Tibial artery (tissue), 4 donors: Measurements from ENCODE around the gene GNPDA2.

Experiments used
- DNase-seq, 2 donors: peaks; one replicate each; pipeline ENCODE4 v3.0.0-alpha.2; 2019
- H3K27ac ChIP-seq, 2 donors: fragments of 200-600 bp; sonication (generic) in 1 of 2; 1 replicate in 1 of 2; 2 replicates in 1 of 2; pipeline ENCODE4 v1.5.1; 2018 to 2019; ENCODE audit warnings: mild to moderate bottlenecking in 1 of 2
- H3K27me3 ChIP-seq, 2 donors: fragments of 200-600 bp; sonication (generic) in 1 of 2; one replicate each; pipeline versions ENCODE4 v1.5.1 to v1.6.0; 2016 to 2019
- H3K36me3 ChIP-seq, 3 donors: fragments of 200-600 bp; sonication (generic) in 2 of 3; one replicate each; pipeline ENCODE4 v1.5.1; 2016 to 2019; ENCODE audit warnings: mild to moderate bottlenecking in 2 of 3
- H3K4me1 ChIP-seq, 4 donors: fragments of 200-600 bp; sonication (generic) in 2 of 4; 1 replicate in 3 of 4; 2 replicates in 1 of 4; pipeline ENCODE4 v1.5.1; 2016 to 2019
- H3K4me3 ChIP-seq, 2 donors: fragments of 200-600 bp; sonication (generic) in 1 of 2; 1 replicate in 1 of 2; 2 replicates in 1 of 2; pipeline ENCODE4 v1.5.1; 2018 to 2019; ENCODE audit warnings: mild to moderate bottlenecking in 2 of 2
- H3K9me3 ChIP-seq, 3 donors: fragments of 200-600 bp; sonication (generic) in 1 of 3; one replicate each; pipeline ENCODE4 v1.5.1; 2016 to 2019
- CTCF ChIP-seq, 2 experiments: fragments of 200-600 bp in 1 of 2; fragments of 450-650 bp in 1 of 2; IDR thresholded peaks; one replicate each; pipeline ENCODE4 v1.5.1; 2017 to 2019; ENCODE audit warnings: antibody characterized with exemption in 2 of 2, mild to moderate bottlenecking in 1 of 2, moderate library complexity in 1 of 2
- intact Hi-C: fragments of 100-400 bp; cut with DNase I; formaldehyde crosslinking; loops from one replicate; pipeline ENCODE4 v1.15.0; 2023; ENCODE audit warnings: low total_unique reads

The GNPDA2 gene

GRCh38 chr4:44720371-44720770 lies 6.0 kb downstream of the GNPDA2 start:
- Histone ChIP-seq H3K9me3 (no peaks in the 10 kb centered on the region), H3K36me3 (no peaks in the 10 kb centered on the region), H3K27me3 (no peaks in the 10 kb centered on the region), H3K27ac (no peak overlapping the region), H3K4me3 (no peak overlapping the region), H3K4me1 (peaks cover 0 to 14% (median 8%) of the 10 kb centered on the region in 4 donors)
- DNase-seq, result no peak
- no peak for TF ChIP-seq CTCF (IDR thresholded peaks at IDR 0.05)
- intact Hi-C loops, result no loop called here

- no peak for TF ChIP-seq CTCF (IDR thresholded peaks at IDR 0.05)
- intact Hi-C loops, result no loop called here
- H3K9me3 ChIP-seq, result no peaks in the 10 kb centered on the region
Measured at GRCh38 chr4:44716597-44716996, 9.8 kb downstream of the GNPDA2 start.

GRCh38 chr4:44713125-44713524 lies 13.2 kb downstream of the GNPDA2 start:
- intact Hi-C loops, result no loop called here
- peaks cover 0 to 19% (median 2%) of the 10 kb centered on the region in 4 donors for H3K4me1 ChIP-seq
- H3K9me3 ChIP-seq, result no peaks in the 10 kb centered on the region
- H3K27me3 ChIP-seq, result no peaks in the 10 kb centered on the region
- no peaks in the 10 kb centered on the region for H3K36me3 ChIP-seq
- H3K27ac ChIP-seq, result no peak overlapping the region
- DNase-seq, result no peak
- no peak for TF ChIP-seq CTCF (IDR thresholded peaks at IDR 0.05)
- no peak overlapping the region for H3K4me3 ChIP-seq

More at GRCh38 chr4:44716597-44716996, 9.8 kb downstream of the GNPDA2 start:
- no peak overlapping the region for H3K4me3 ChIP-seq
- no peaks in the 10 kb centered on the region for H3K36me3 ChIP-seq
- H3K27ac ChIP-seq, result no peak overlapping the region
- H3K4me1 ChIP-seq, result peaks cover 0 to 16% (median 3%) of the 10 kb centered on the region in 4 donors
- H3K27me3 ChIP-seq, result no peaks in the 10 kb centered on the region
- DNase-seq, result no peak

GRCh38 chr4:44704673-44705072 lies 21.7 kb downstream of the GNPDA2 start:
- Histone ChIP-seq H3K9me3 (no peaks in the 10 kb centered on the region), H3K36me3 (peaks cover 18 to 61% (median 41%) of the 10 kb centered on the region in 3 donors), H3K27me3 (no peaks in the 10 kb centered on the region), H3K27ac (no peak overlapping the region), H3K4me1 (no peaks in the 10 kb centered on the region), H3K4me3 (no peak overlapping the region)
- intact Hi-C loops, result no loop called here
- TF ChIP-seq CTCF (IDR thresholded peaks at IDR 0.05), result no peak
- no peak for DNase-seq

- Histone ChIP-seq H3K27ac (no peak overlapping the region), H3K27me3 (no peaks in the 10 kb centered on the region), H3K9me3 (no peaks in the 10 kb centered on the region), H3K4me1 (no peaks in the 10 kb centered on the region), H3K36me3 (peaks cover 43 to 84% (median 61%) of the 10 kb centered on the region in 3 donors), H3K4me3 (no peak overlapping the region)
- intact Hi-C loops, result no loop called here
- no peak for DNase-seq
- no peak for TF ChIP-seq CTCF (IDR thresholded peaks at IDR 0.05)
Measured at GRCh38 chr4:44701037-44701436, 25.3 kb downstream of the GNPDA2 start.

GRCh38 chr4:44700427-44700826 lies 25.9 kb downstream of the GNPDA2 start:
- H3K4me1 ChIP-seq, result no peaks in the 10 kb centered on the region
- H3K36me3 ChIP-seq, result peaks cover 43 to 86% (median 64%) of the 10 kb centered on the region in 3 donors

More at GRCh38 chr4:44700427-44700826, 25.9 kb downstream of the GNPDA2 start:
- intact Hi-C loops, result no loop called here
- Histone ChIP-seq H3K27ac (no peak overlapping the region), H3K9me3 (no peaks in the 10 kb centered on the region), H3K4me3 (no peak overlapping the region), H3K27me3 (no peaks in the 10 kb centered on the region)
- no peak for TF ChIP-seq CTCF (IDR thresholded peaks at IDR 0.05)
- DNase-seq, result no peak
